ENCODE data around the gene ZNF385B. TPM values are rescaled to one million over a fixed set of nuclear protein-coding genes. Genes with fewer than 3 reads are reported as not detected.

Gene ZNF385B
- total and polyA plus RNA-seq, 4 experiments from 2014 or later, result not detected

DNA sequence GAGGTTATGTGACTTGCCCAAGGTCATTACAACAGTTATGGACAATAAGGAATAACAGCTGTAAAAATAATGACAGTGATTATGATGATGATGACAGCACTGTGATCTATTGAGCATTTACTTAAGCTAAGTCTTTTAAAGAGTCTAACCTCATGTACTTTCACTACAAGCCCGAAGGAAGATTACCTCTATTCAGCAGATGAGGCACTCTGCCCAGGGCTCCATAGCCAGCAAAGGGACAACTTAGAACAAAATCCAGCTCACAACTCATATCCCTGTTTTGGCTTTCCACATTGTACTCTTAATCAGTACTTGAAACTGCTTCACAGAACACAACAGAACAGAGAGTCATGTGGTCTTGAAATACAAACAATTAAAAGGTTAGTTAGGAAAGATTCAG is 290.2 kb downstream of the ZNF385B start:
- H3K36me3 Mint-ChIP-seq, result no peaks in the 10 kb centered on the region
- no peaks in the 10 kb centered on the region for H3K9me3 Mint-ChIP-seq
- Histone ChIP-seq H3K4me1 (ENCODE audit: insufficient read depth, low read length) (no peaks in the 10 kb centered on the region), H3K36me3 (ENCODE audit: insufficient read depth, low read length) (no peaks in the 10 kb centered on the region), H3K4me3 (ENCODE audit: low read length in 2 of 2) (no peak overlapping the region), H3K27ac (ENCODE audit: low read depth, low read length) (no peak overlapping the region), H3K9me3 (ENCODE audit: control insufficient read depth in 1 of 2, low read length in 2 of 2) (no peaks in the 10 kb centered on the region), H3K27me3 (ENCODE audit: insufficient read depth, low read length) (no peaks in the 10 kb centered on the region)
- H3K4me3 Mint-ChIP-seq, result no peak overlapping the region
- H3K4me1 Mint-ChIP-seq, result no peaks in the 10 kb centered on the region
- CTCF ChIA-PET (ENCODE audit: partially characterized antibody), result no interaction called here
- no peaks in the 10 kb centered on the region for H3K27me3 Mint-ChIP-seq
- POLR2A ChIA-PET (ENCODE audit: partially characterized antibody), result no interaction called here
- intact Hi-C loops (cut with micrococcal nuclease), result no loop called here
- DNase-seq, result no peak
- H3K27ac Mint-ChIP-seq, result no peak overlapping the region

DNA sequence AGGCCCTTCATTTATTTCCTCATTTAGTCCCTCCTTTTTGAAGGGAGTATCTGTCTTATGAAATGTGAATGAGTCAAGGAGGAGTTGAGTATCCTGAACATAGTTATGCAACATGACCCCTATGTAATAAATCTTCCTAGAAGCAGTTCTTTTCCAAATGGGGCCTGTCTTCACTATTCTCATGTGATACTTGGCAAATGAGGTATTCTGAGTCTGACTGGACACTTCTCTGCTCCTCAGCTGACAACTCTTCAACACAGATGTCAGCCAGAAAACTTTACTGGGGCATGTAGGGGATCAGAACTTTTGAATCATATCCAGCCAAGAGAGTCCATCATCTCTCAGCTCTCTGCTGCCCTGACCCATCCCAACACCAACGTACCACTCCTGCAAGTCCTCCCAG is 291.6 kb downstream of the ZNF385B start:
- H3K4me1 ChIP-seq (ENCODE audit: insufficient read depth, low read length), result no peaks in the 10 kb centered on the region
- POLR2A ChIA-PET (ENCODE audit: partially characterized antibody), result no interaction called here
- H3K27ac Mint-ChIP-seq, result no peak overlapping the region
- intact Hi-C loops (cut with micrococcal nuclease), result no loop called here
- no peak overlapping the region for H3K27ac ChIP-seq (ENCODE audit: low read depth, low read length)
- no peaks in the 10 kb centered on the region for H3K36me3 Mint-ChIP-seq
- CTCF ChIA-PET (ENCODE audit: partially characterized antibody), result no interaction called here
- H3K27me3 ChIP-seq (ENCODE audit: insufficient read depth, low read length), result no peaks in the 10 kb centered on the region
- no peak overlapping the region for H3K4me3 ChIP-seq (ENCODE audit: low read length in 2 of 2)
- H3K9me3 Mint-ChIP-seq, result no peaks in the 10 kb centered on the region
- DNase-seq, result no peak
- H3K9me3 ChIP-seq (ENCODE audit: control insufficient read depth in 1 of 2, low read length in 2 of 2), result no peaks in the 10 kb centered on the region
- H3K36me3 ChIP-seq (ENCODE audit: insufficient read depth, low read length), result no peaks in the 10 kb centered on the region
- H3K4me1 Mint-ChIP-seq, result no peaks in the 10 kb centered on the region
- peaks cover 0 to 1% of the 10 kb centered on the region in 2 donors for H3K27me3 Mint-ChIP-seq
- no peak overlapping the region for H3K4me3 Mint-ChIP-seq

DNA sequence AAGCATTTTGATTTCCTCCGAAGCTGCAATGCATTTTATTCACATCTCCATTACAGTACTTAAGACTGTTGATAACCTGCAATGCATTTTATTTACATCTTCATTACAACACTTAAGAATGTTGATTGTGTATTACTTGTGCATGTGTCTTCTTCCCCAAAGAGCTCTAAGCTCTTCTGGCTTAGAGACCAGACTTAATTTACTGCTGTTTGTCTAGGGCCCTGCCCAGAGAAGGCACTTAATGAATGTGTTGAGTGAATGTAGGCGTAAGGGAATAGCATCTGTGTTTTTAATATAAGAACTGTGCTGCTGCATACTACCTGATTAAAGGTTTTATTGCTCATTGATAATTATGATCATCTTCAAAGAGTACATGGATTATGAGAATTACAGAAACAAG is 295.6 kb downstream of the ZNF385B start:
- Mint-ChIP-seq H3K4me3 (no peak overlapping the region), H3K27ac (no peak overlapping the region), H3K36me3 (no peaks in the 10 kb centered on the region), H3K4me1 (no peaks in the 10 kb centered on the region), H3K9me3 (no peaks in the 10 kb centered on the region), H3K27me3 (peaks cover 0 to 1% of the 10 kb centered on the region in 2 donors)
- Histone ChIP-seq H3K4me3 (ENCODE audit: low read length in 2 of 2) (no peak overlapping the region), H3K9me3 (ENCODE audit: control insufficient read depth in 1 of 2, low read length in 2 of 2) (no peaks in the 10 kb centered on the region), H3K4me1 (ENCODE audit: insufficient read depth, low read length) (no peaks in the 10 kb centered on the region), H3K36me3 (ENCODE audit: insufficient read depth, low read length) (no peaks in the 10 kb centered on the region), H3K27ac (ENCODE audit: low read depth, low read length) (no peak overlapping the region), H3K27me3 (ENCODE audit: insufficient read depth, low read length) (no peaks in the 10 kb centered on the region)
- intact Hi-C loops (cut with micrococcal nuclease), result no loop called here
- ChIA-PET CTCF (ENCODE audit: partially characterized antibody) (no interaction called here), POLR2A (ENCODE audit: partially characterized antibody) (no interaction called here)
- DNase-seq, result no peak

DNA sequence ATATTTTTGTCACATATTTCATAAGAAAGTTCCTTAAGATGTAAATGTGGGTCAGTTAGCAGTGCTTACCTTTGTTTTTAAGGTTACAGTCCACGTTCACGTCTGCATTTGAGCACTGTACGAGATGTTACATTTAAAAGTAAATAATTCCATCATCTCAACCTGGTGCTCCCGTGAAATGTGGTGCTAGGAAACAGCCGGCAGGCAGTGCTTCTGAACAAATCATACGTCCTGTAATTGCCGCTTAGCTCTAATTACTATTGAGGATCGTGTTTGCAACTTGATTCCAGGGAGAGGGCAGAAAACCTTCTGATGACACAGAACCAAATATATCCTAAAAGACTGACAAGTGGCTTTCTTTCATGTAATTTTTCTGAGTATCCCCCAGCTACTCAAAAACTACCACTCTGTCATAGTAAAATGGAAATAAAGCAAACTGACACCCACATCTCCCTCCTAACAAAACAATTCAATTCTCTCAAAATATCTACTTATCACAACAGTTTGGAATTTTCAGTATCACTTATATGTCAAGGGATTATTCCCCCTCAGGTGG is 299.0 kb downstream of the ZNF385B start:
- H3K27ac ChIP-seq (ENCODE audit: low read depth, low read length), result no peak overlapping the region
- no peaks in the 10 kb centered on the region for H3K36me3 ChIP-seq (ENCODE audit: insufficient read depth, low read length)
- Mint-ChIP-seq H3K27me3 (peaks cover 0 to 3% of the 10 kb centered on the region in 2 donors), H3K4me1 (no peaks in the 10 kb centered on the region), H3K36me3 (no peaks in the 10 kb centered on the region), H3K27ac (no peak overlapping the region), H3K4me3 (no peak overlapping the region), H3K9me3 (peaks cover 0 to 2% (median 0%) of the 10 kb centered on the region in 8 donors)
- H3K27me3 ChIP-seq (ENCODE audit: insufficient read depth, low read length), result no peaks in the 10 kb centered on the region
- intact Hi-C loops (cut with micrococcal nuclease), result no loop called here
- H3K9me3 ChIP-seq (ENCODE audit: control insufficient read depth in 1 of 2, low read length in 2 of 2), result no peaks in the 10 kb centered on the region
- no peak overlapping the region for H3K4me3 ChIP-seq (ENCODE audit: low read length in 2 of 2)
- DNase-seq, result no peak
- POLR2A ChIA-PET (ENCODE audit: partially characterized antibody), result no interaction called here
- no peaks in the 10 kb centered on the region for H3K4me1 ChIP-seq (ENCODE audit: insufficient read depth, low read length)
- CTCF ChIA-PET (ENCODE audit: partially characterized antibody), result no interaction called here

DNA sequence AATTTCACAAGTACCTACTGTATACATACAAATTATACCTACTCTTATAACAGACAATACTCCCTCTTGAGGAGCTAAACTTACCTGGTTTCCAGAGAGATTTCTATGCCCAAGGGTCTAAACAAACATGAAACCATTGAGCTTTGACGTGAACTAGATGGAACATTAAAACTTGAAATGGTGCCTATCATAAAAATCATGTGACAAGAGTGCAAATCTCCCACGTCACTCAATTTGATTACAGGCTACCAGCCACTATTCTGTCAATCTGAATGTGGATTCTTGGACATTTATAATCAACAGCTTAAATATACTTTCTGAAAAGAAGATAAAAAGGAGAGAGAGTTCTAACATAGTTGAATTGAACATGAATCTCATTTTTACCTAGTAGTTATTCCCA is 299.7 kb downstream of the ZNF385B start:
- Histone ChIP-seq H3K9me3 (ENCODE audit: control insufficient read depth in 1 of 2, low read length in 2 of 2) (no peaks in the 10 kb centered on the region), H3K27ac (ENCODE audit: low read depth, low read length) (no peak overlapping the region), H3K4me3 (ENCODE audit: low read length in 2 of 2) (no peak overlapping the region), H3K36me3 (ENCODE audit: insufficient read depth, low read length) (no peaks in the 10 kb centered on the region), H3K4me1 (ENCODE audit: insufficient read depth, low read length) (no peaks in the 10 kb centered on the region), H3K27me3 (ENCODE audit: insufficient read depth, low read length) (no peaks in the 10 kb centered on the region)
- CTCF ChIA-PET (ENCODE audit: partially characterized antibody), result no interaction called here
- Mint-ChIP-seq H3K4me3 (no peak overlapping the region), H3K9me3 (peaks cover 0 to 2% (median 0%) of the 10 kb centered on the region in 8 donors), H3K27me3 (peaks cover 0 to 3% of the 10 kb centered on the region in 2 donors), H3K27ac (no peak overlapping the region), H3K4me1 (no peaks in the 10 kb centered on the region), H3K36me3 (no peaks in the 10 kb centered on the region)
- no peak for DNase-seq
- POLR2A ChIA-PET (ENCODE audit: partially characterized antibody), result no interaction called here
- intact Hi-C loops (cut with micrococcal nuclease), result no loop called here

DNA sequence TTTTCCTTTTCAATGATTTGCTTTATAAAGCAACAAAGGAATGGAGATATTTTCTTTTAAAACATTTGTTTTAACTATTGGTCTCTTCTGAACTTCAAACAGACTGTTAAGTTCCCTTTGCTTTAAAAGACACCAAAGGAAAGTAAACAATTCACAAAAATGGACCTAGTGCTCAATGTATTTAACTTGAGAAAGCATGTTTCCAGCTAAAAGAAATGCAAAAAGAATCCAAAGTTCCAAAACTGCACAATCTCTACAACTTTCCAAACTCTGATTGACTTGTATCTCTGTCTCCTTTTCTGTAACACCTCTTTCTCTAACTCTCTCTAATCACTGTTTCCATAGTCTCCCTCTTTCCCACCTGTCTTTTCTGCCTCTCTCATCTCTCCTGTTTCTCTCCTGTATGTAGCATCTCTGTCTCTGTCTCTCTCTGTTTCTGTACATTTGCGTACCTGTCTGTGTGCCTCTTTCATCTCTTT is 301.1 kb downstream of the ZNF385B start:
- Mint-ChIP-seq H3K9me3 (peaks cover 0 to 2% (median 0%) of the 10 kb centered on the region in 8 donors), H3K36me3 (no peaks in the 10 kb centered on the region), H3K27me3 (peaks cover 0 to 1% of the 10 kb centered on the region in 2 donors), H3K4me1 (no peaks in the 10 kb centered on the region), H3K27ac (no peak overlapping the region), H3K4me3 (no peak overlapping the region)
- intact Hi-C loops (cut with micrococcal nuclease), result no loop called here
- no peaks in the 10 kb centered on the region for H3K9me3 ChIP-seq (ENCODE audit: control insufficient read depth in 1 of 2, low read length in 2 of 2)
- H3K4me1 ChIP-seq (ENCODE audit: insufficient read depth, low read length), result no peaks in the 10 kb centered on the region
- CTCF ChIA-PET (ENCODE audit: partially characterized antibody), result no interaction called here
- no peak overlapping the region for H3K27ac ChIP-seq (ENCODE audit: low read depth, low read length)
- no peak overlapping the region for H3K4me3 ChIP-seq (ENCODE audit: low read length in 2 of 2)
- H3K36me3 ChIP-seq (ENCODE audit: insufficient read depth, low read length), result no peaks in the 10 kb centered on the region
- DNase-seq, result no peak
- no peaks in the 10 kb centered on the region for H3K27me3 ChIP-seq (ENCODE audit: insufficient read depth, low read length)
- POLR2A ChIA-PET (ENCODE audit: partially characterized antibody), result no interaction called here

DNA sequence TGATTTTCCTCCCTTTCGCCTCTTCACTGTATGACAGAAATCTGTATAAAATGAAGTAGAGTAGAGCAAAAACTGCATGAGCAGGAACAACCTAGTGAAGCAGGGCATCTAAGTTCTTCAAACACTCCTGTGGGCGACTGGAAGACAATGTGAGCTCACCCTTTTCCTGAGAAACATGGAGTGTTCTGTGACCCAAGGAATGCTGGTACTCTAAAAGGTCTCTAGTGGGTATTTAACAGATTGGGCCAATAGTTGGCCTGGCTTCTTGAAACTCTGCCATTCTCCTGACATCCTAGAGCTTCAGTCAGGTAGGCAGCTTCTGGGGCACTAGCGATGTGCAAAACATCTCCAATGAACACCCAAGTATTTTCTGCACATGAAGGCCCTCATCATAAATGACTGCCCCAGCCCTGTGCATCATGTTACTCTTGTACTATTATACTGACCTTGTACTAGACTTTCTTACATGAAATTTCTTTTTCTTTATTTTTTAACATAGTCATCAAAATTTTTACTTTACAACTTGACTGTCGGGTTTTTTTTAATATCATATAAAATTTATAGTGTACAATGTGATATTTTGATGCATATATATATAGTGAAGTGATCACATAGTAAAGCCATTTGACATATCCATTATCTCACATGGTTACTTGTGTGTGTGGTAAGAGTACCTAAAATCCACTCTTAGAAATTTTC is 302.2 kb downstream of the ZNF385B start:
- no peak overlapping the region for H3K27ac Mint-ChIP-seq
- no peaks in the 10 kb centered on the region for H3K4me1 Mint-ChIP-seq
- no peak for DNase-seq
- H3K36me3 ChIP-seq (ENCODE audit: insufficient read depth, low read length), result no peaks in the 10 kb centered on the region
- no peak overlapping the region for H3K4me3 Mint-ChIP-seq
- no peak overlapping the region for H3K4me3 ChIP-seq (ENCODE audit: low read length in 2 of 2)
- H3K9me3 Mint-ChIP-seq, result peaks cover 0 to 2% (median 0%) of the 10 kb centered on the region in 8 donors
- H3K27me3 Mint-ChIP-seq, result peaks cover 0 to 1% of the 10 kb centered on the region in 2 donors
- no peaks in the 10 kb centered on the region for H3K9me3 ChIP-seq (ENCODE audit: control insufficient read depth in 1 of 2, low read length in 2 of 2)
- ChIA-PET CTCF (ENCODE audit: partially characterized antibody) (no interaction called here), POLR2A (ENCODE audit: partially characterized antibody) (no interaction called here)
- H3K4me1 ChIP-seq (ENCODE audit: insufficient read depth, low read length), result no peaks in the 10 kb centered on the region
- intact Hi-C loops (cut with micrococcal nuclease), result no loop called here
- H3K27ac ChIP-seq (ENCODE audit: low read depth, low read length), result no peak overlapping the region
- no peaks in the 10 kb centered on the region for H3K27me3 ChIP-seq (ENCODE audit: insufficient read depth, low read length)
- no peaks in the 10 kb centered on the region for H3K36me3 Mint-ChIP-seq

Measured in CD4-positive, alpha-beta memory T cell (primary cell).